Fibroblast of gingiva (primary cell): ENCODE data around the gene NSMF.
"Not testable (repeated sequence)": the region's sequence is repeated elsewhere in the genome, so short reads cannot be mapped to it uniquely, and the experiment has no call there.

Source experiments
- DNase-seq: peaks from one replicate; pipeline ENCODE4 v3.0.0-alpha.2; 2011; ENCODE audit warnings: low read depth

Gene NSMF

DNA sequence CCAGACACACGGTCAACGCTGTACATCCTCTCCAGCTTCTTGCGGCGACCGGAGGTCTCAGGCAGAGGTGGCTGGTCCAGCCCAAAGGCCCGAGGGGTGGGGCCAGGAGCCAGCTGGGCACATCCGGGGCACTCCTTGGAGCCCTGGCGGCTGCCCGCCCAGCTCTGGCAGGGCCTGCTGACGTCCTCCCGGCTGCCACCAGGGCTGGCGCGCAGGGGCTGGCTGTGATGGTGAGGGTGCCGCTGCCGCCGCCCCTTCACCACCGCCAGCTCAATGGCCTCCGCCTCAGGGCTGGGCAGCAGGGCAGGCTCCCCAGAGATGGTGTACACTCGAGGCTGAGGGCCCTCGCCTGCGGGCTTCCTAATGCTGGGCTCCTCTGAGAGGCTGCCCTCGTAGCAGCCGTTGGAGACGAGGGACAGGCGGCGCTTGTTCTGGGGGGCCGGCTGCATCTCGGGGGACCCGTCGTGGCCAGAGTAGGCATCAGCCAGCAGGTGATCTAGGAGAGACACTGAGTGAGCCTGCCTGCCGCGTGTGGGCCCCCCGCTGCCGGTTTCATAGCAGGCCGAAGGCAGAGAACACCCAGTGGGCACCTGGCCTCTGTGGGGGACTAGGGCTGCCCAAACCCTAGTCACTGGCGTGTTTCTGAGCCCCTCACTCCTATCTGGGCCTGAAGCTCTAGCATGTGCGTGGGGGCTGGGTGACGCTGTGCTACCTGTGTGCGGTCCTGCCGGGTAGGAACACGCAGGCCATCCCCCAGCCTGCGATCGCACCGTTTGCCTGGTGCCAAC lies 1.5 kb downstream of the NSMF start:
- no peak for DNase-seq

GRCh38 chr9:137456864-137457405 lies 2.2 kb downstream of the NSMF start:
- no peak for DNase-seq

DNA sequence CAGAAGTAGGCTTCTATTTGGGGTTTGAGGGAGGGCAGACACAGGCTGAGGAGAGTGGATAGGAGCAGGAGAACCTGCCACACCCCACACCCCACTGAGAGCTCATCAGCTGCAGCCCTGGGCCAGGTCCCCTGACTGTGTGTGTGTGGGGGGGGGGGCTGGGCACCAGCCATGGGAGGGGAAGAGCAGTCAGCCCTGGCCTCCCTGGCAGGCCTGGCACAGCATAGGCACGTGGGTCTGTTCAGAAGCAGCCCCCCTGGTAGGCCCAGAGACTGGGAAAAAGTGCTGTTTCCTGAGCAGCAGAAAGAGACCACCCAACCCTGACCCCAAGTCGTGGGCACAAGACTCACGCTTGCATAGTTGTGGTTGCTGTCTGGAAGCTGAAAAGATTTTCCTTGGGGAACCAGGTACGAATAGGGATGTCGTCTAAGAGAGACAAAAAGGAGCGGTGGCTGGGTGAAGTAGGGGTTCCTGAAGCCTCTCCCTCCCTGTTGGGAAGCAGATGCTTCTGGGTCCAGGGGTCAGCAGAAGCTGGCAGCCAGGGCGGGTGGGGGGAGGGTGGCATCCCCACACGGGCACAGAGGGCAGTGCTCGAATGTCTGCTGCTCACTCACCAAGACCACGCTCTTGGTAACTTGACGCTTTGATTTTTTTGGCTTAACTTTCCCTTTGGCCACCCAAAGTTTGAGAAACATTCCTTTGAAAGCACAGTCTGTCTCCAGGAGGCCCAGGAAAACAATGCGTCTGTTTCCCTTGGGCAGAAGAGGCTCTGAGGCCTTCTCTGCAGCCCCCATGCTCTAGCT lies 2.9 kb downstream of the NSMF start:
- peak; percentile 83 for DNase-seq

DNA sequence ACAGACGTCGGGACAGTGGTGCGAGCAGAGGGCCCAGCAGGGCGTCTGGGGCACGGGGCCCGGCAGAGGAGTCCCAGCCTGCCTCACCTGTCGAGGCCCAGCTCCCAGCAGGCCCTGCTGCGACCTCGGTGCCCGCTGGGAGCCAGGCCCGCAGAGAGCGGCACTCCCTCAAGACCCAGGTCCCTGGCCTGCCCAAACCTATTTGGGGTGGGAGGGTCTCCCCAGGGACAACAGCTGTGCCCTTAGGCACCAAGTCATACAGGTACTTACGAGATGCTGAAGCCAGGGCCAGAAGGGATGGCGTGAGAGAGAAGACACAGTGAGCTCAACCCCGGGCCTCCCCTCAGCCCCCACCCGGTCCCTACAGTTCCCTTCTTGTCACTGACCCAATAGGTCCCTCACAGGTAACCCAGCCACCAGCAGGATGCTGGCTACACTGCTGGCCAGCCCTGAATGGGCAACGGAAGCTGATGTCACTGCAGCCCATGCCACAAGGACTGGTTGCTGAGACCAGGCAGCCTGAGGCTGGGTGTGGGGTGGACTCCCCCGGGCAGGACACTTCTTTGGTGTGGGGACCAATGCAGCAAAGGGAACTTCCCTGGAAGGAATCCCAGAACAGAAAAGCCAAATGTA lies 3.7 kb downstream of the NSMF start:
- DNase-seq, result no peak

DNA sequence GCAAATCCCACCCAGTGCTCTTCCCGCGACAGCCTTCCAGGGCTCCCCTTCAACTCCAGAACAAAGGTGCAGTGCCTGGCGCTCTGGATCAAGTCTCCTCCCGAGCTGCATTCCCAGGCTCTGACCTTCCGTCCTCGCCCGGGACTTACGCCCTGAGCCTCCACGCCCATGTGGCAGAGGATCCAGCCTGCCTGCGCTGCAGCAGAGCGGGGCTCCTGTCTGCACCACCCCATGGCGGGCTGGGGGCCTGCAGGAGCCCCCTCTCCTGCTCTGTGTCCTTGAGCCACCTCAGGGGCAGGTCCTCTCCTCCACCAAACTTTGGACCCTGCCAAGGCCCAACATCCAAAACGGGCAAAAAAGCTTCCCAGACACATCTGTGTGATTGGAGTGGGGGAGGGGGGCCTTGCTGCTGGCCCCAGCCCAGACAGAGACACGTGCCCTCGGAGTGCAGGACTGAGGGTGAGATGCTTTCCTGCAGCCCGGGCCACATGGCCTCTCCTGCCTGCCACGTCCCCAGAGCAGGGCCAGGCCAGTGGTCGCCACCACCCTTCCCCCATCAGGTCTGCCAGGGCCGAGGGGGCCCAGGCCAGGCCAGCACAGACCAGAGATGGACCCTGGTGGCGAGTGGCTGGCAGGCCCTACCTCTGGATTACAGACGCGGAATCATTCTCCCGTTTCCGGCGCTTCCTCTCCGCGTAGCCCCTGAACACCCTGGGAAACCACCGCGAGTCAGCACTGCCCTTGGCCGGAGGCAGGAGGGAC lies 4.4 kb downstream of the NSMF start:
- DNase-seq, result no peak

DNA sequence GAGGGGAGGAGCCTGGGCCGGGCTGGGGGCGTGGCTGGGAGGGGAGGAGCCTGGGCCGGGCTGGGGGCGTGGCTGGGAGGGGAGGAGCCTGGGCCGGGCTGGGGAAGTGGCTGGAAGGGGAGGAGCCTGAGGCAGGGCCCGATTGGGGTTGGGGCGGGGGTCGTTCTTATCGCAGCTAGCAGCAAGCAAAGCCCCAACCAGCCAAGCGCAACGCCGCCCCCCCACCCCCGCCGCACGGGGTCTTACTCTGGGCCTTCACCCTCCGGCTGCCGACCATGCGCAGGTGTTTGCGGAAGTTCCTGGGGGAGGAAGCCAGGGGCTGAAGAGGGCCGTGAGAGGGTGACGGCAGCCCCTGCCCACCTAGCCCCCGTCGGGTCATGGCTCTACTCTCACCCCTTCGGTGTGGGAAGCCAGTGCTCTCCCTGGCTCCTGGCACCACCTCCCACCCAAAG lies 5.0 kb downstream of the NSMF start:
- no peak for DNase-seq

GRCh38 chr9:137453643-137454081 lies 5.5 kb downstream of the NSMF start:
- peak; percentile 69 for DNase-seq

DNA sequence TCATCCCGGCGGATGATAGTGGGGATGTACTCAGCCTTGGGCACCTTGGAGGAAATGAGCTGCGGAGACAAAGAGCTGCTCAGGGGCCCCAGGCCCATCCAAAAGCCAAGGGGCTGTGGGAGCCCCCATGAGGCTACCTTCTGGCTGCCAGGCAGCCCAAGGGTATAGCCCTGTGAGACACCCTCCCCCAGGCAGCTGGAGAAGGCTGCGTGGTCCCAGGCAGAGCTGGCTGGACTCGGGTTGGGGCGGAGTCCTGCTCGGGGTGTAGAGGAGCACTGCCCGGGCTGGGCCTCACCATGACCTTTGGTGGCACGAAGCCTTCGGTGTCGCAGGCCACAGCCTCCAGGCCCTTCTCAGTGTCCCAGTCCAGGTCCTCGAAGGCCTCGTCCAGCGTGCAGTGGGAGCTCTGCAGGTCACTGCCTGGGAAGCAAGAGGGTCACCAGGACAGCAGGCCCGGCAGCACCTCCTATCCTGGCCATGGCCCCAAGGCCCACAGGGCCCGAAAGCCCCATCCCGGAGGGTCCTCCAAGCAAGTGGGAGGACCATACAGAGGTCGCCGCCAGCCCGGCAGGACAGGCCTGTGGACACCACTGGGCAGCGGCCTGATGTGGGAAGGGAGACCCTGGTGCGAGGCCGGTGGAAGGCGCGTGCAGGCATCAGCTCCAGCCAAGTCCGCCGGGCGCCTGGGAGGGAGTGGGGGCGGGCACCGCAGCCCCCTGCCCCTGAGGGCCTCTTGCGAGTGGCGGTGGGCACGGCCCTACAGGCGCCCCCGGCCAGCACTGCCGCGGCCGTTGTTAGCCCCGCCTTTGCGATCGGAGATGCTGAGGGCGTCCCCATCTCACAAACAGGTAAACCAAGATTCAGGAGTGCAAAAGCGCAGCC lies 6.1 kb downstream of the NSMF start:
- no peak for DNase-seq

DNA sequence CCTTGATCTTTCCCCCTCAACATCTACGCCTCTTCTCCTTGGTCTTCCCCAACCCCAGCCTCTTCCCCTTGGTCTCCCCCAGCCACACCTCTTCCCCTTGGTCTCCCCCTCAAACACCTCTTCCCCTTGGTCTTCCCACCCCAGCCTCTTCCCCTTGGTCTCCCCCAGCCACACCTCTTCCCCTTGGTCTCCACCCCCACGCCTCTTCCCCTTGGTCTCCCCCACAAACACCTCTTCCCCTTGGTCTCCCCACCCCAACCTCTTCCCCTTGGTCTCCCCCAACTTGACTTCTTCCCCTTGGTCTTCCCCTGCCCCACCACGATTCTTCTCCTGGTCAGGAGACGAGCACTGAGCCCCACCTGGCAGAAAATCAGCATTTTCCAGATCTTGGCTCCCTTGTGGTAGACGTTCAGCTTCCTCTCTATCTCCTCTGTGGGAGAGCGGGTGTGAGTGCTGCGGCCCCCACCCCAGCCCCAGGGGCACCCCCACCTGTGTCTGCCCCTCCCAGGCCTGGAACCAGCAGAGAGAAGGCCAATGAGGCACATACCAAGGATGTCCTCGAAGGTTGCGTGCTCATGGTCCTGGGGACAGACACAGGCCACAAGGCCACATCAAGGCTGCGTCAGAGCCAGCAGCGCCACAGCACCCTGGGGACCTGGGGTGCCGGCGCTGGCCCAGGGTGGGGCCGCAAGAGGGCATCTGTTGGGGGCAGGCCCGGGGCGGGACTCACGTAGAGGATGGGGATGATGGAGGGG lies 7.0 kb downstream of the NSMF start:
- no peak for DNase-seq

DNA sequence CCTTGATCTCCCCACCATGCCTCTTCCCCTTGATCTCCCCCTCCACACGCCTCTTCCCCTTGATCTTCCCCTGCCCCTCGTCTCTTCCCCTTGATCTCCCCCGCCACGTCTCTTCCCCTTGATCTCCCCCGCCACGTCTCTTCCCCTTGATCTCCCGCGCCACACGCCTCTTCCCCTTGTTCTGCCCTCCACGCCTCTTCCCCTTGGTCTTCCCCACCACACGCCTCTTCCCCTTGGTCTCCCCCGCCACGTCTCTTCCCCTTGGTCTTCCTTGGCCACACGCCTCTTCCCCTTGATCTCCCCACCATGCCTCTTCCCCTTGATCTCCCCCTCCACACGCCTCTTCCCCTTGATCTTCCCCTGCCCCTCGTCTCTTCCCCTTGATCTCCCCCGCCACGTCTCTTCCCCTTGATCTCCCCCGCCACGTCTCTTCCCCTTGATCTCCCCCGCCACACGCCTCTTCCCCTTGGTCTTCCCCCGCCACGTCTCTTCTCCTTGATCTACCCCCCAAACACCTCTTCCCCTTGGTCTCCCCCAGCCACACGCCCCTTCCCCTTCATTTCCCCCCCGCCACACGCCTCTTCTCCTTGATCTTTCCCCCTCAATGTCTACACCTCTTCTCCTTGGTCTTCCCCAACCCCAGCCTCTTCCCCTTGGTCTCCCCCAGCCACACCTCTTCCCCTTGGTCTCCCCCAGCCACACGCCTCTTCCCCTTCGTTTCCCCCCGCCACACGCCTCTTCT lies 7.7 kb downstream of the NSMF start:
- DNase-seq, result not testable (repeated sequence)

- DNase-seq, result not testable (repeated sequence)
These were observed 8.5 kb downstream of the NSMF start for GRCh38 chr9:137450539-137451222.

DNA sequence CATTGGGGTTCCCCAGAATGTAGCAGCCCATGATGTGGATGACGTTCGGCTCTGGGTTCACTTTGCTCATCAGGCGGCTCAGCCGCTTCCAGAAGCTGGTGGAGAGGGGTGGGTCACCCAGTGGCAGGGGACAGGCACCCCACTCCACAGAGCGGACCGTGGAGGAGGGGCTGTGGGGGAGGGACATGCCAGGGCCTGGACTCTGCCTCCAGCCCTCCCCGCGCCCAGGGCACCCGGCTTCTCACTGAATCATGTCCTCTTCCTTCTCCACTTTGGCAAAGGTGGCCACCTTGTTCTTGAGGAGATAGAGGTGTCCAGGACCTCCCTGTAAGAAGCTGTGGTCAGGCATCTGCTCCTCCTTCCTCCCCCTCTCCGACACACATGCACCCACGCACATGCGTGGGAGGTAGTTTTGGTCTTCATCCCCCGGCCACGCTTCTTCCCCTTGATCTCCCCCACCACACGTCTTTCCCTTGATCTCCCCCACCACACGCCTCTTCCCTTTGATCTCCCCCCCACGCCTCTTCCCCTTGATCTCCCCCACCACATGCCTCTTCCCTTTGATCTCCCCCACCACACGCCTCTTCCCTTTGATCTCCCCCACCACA lies 9.1 kb downstream of the NSMF start:
- no peak for DNase-seq

- no peak for DNase-seq
These were observed 9.9 kb downstream of the NSMF start for GRCh38 chr9:137449081-137449844.

DNA sequence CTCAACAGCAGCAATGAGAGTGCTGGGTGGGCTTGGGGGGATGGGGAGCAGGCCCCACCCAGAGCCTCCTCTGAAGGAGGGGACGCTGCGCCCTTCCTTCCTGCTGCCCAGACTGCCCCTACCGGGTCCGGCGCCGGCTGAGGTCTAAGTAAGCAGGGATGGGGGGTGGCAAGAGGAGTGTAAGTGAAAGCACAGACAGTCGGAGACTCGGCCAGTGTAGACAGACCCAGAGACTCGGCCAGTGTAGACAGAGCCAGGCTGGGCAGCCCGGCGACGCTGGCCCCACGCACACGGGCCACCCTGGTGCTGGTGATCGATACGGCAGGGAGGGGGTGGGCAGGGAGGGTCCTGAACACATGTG lies 10.6 kb downstream of the NSMF start:
- DNase-seq, result no peak

- no peak for DNase-seq
These were observed 11.2 kb downstream of the NSMF start for GRCh38 chr9:137447722-137448601.

- DNase-seq, result peak; percentile 62
These were observed 12.2 kb downstream of the NSMF start for GRCh38 chr9:137446851-137447471.
